HG02973 (cell line): Measurements from ENCODE around the gene SLC51A.
A peak's percentile ranks its signal among the peaks of the same experiment; 100 is the strongest.

Experiments
- ATAC-seq: cut with Tn5 transposase; IDR thresholded peaks from one replicate; pipeline ENCODE4 v1.9.1; 2021; ENCODE audit warnings: moderate library complexity; ENCODE audit not compliant: unreplicated experiment

SLC51A gene

GRCh38 chr3:196214783-196215441 is 1.4 kb upstream of the SLC51A start:
- ATAC-seq = no peak

- ATAC-seq = no peak
These were observed 777 bp upstream of the SLC51A start for GRCh38 chr3:196215493-196216020.

GRCh38 chr3:196216681-196217211 is 412 bp downstream of the SLC51A start:
- ATAC-seq = no peak

GRCh38 chr3:196217307-196218154 is 1.2 kb downstream of the SLC51A start:
- no peak for ATAC-seq

- ATAC-seq = no peak
These were observed 1.9 kb downstream of the SLC51A start for GRCh38 chr3:196218155-196218712.

GRCh38 chr3:196219194-196219969 is 3.0 kb downstream of the SLC51A start:
- peak; percentile 74 for ATAC-seq

- ATAC-seq = no peak
These were observed 3.6 kb downstream of the SLC51A start for GRCh38 chr3:196219970-196220311.

- no peak for ATAC-seq
These were observed 4.3 kb downstream of the SLC51A start for GRCh38 chr3:196220587-196220986.

GRCh38 chr3:196220991-196221390 is 4.7 kb downstream of the SLC51A start:
- ATAC-seq = no peak

- ATAC-seq = no peak
These were observed 6.7 kb downstream of the SLC51A start for GRCh38 chr3:196222876-196223595.

- no peak for ATAC-seq
These were observed 8.8 kb downstream of the SLC51A start for GRCh38 chr3:196225086-196225485.

GRCh38 chr3:196225763-196226364 is 9.5 kb downstream of the SLC51A start:
- no peak for ATAC-seq

- no peak for ATAC-seq
These were observed 10.8 kb downstream of the SLC51A start for GRCh38 chr3:196227121-196227561.

- no peak for ATAC-seq
These were observed 11.5 kb downstream of the SLC51A start for GRCh38 chr3:196227629-196228493.

GRCh38 chr3:196232154-196232881 is 16.0 kb downstream of the SLC51A start:
- ATAC-seq = peak; percentile 75

GRCh38 chr3:196232882-196233251 is 16.5 kb downstream of the SLC51A start:
- no peak for ATAC-seq

GRCh38 chr3:196235452-196236122 is 19.3 kb downstream of the SLC51A start:
- no peak for ATAC-seq

- ATAC-seq = no peak
These were observed 19.9 kb downstream of the SLC51A start for GRCh38 chr3:196236223-196236622.
